H1 (cell line): ENCODE data around the gene CTCF. TPM values are rescaled to one million over a fixed set of nuclear protein-coding genes. Genes with fewer than 3 reads are reported as not detected.

ENCODE experiments used
- CTCF ChIA-PET: fragments of 300-600 bp; sonication (Branson Sonifier 250); formaldehyde crosslinking; loops from one replicate; lab custom pipeline; 2021; ENCODE audit not compliant: partially characterized antibody; lab: Charles Lee
- POLR2A ChIA-PET: fragments of 300-600 bp; sonication (Branson Sonifier 250); formaldehyde crosslinking; loops from one replicate; lab custom pipeline; 2021; ENCODE audit warnings: inconsistent platforms; ENCODE audit not compliant: partially characterized antibody; lab: Charles Lee
- DNase-seq, 2 experiments: peaks; one replicate each; pipeline versions ENCODE4 v3.0.0 to v3.0.0-alpha.2; 2010 to 2022; ENCODE audit warnings: low spot score in 2 of 2, low read depth in 1 of 2, mixed read lengths in 1 of 2
- FAIRE-seq: peaks from 2 replicates; lab custom pipeline; 2011; peaks lifted over from hg19 to GRCh38; lab: Jason Lieb, UNC
- H2AFZ ChIP-seq: 2 replicates; pipeline ENCODE4 v1.8.1; 2012; ENCODE audit warnings: low read length, inconsistent platforms
- H2AK5ac ChIP-seq: 2 replicates; pipeline ENCODE4 v1.6.1; 2013; ENCODE audit warnings: low read depth, low read length
- H2BK120ac ChIP-seq: replicated peaks from 2 replicates; pipeline ENCODE3; 2013; ENCODE audit warnings: low read depth, low read length, inconsistent platforms
- H2BK12ac ChIP-seq: 2 replicates; pipeline ENCODE4 v1.6.1; 2013; ENCODE audit warnings: low read depth, low read length
- H2BK15ac ChIP-seq: 2 replicates; pipeline ENCODE4 v1.6.1; 2013; ENCODE audit warnings: low read length
- H2BK20ac ChIP-seq: 2 replicates; pipeline ENCODE4 v1.6.1; 2013; ENCODE audit warnings: low read length
- H2BK5ac ChIP-seq: 2 replicates; pipeline ENCODE4 v1.6.1; 2013; ENCODE audit warnings: low read depth, low read length
- H3K14ac ChIP-seq: 2 replicates; pipeline ENCODE4 v1.6.1; 2013; ENCODE audit warnings: inconsistent platforms; ENCODE audit not compliant: insufficient read length
- H3K18ac ChIP-seq: 2 replicates; pipeline ENCODE4 v1.6.1; 2013; ENCODE audit warnings: low read length; ENCODE audit errors: extremely low read depth
- H3K23ac ChIP-seq: 2 replicates; pipeline ENCODE4 v1.6.1; 2013; ENCODE audit warnings: inconsistent platforms; ENCODE audit not compliant: insufficient read length
- H3K23me2 ChIP-seq: 2 replicates; pipeline ENCODE4 v1.6.1; 2013; ENCODE audit warnings: low read depth, low read length
- H3K27ac ChIP-seq: 2 replicates; pipeline ENCODE4 v1.6.1; 2011; ENCODE audit warnings: low read depth, low read length, inconsistent platforms
- H3K27me3 ChIP-seq, 4 experiments: replicated peaks in 1 of 4; 1 replicate in 1 of 4; 2 replicates in 3 of 4; pipeline versions ENCODE4 v1.6.1 to v1.8.1; 2011 to 2013; ENCODE audit warnings: low read length in 3 of 4, mild to moderate bottlenecking in 3 of 4, inconsistent platforms in 2 of 4, mixed read lengths in 2 of 4, moderate library complexity in 1 of 4; ENCODE audit not compliant: control insufficient read depth in 3 of 4, insufficient read depth in 3 of 4; ENCODE audit errors: extremely low read depth in 1 of 4
- H3K36me3 ChIP-seq, 4 experiments: 2 replicates each; pipeline versions ENCODE4 v1.6.1 to v1.8.1; 2011 to 2013; ENCODE audit warnings: mild to moderate bottlenecking in 4 of 4, low read length in 3 of 4, moderate library complexity in 2 of 4, control low read depth in 1 of 4, inconsistent platforms in 1 of 4; ENCODE audit not compliant: insufficient read depth in 4 of 4, control insufficient read depth in 2 of 4
- H3K4ac ChIP-seq: replicated peaks from 2 replicates; pipeline ENCODE3; 2013; ENCODE audit warnings: low read length, low read depth, mixed read lengths, inconsistent platforms; ENCODE audit not compliant: insufficient read length
- H3K4me1 ChIP-seq, 4 experiments: replicated peaks in 1 of 4; 1 replicate in 1 of 4; 2 replicates in 3 of 4; pipeline versions ENCODE4 v1.6.1 to v1.8.1; 2011 to 2013; ENCODE audit warnings: low read length in 3 of 4, inconsistent platforms in 2 of 4, mixed read lengths in 1 of 4; ENCODE audit not compliant: insufficient read depth in 4 of 4, control insufficient read depth in 3 of 4
- H3K4me2 ChIP-seq, 2 experiments: 2 replicates each; pipeline versions ENCODE4 v1.6.1 to v1.8.1; 2011 to 2013; ENCODE audit warnings: low read depth in 2 of 2, low read length in 2 of 2, control low read depth in 1 of 2, inconsistent platforms in 1 of 2, mild to moderate bottlenecking in 1 of 2; ENCODE audit not compliant: insufficient read depth in 1 of 2
- H3K4me3 ChIP-seq, 4 experiments: fragments of 200-600, 300-600 bp in 1 of 4; sonication (generic), shearing (Covaris generic), sonication (Bioruptor Twin) in 1 of 4; 2 replicates each; pipeline versions ENCODE4 v1.5.1 to v1.8.1; 2011 to 2016; ENCODE audit warnings: low read length in 4 of 4, low read depth in 3 of 4, control low read depth in 2 of 4, inconsistent platforms in 2 of 4, mild to moderate bottlenecking in 2 of 4, mixed read lengths in 1 of 4, moderate library complexity in 1 of 4; ENCODE audit not compliant: insufficient read depth in 2 of 4; ENCODE audit errors: extremely low read depth in 1 of 4
- H3K56ac ChIP-seq: replicated peaks from 2 replicates; pipeline ENCODE3; 2013; ENCODE audit warnings: low read depth, mild to moderate bottlenecking, mixed read lengths, low read length, inconsistent platforms; ENCODE audit not compliant: insufficient read length
- H3K79me1 ChIP-seq: 2 replicates; pipeline ENCODE4 v1.6.1; 2013; ENCODE audit warnings: low read depth, low read length, control low read depth
- H3K79me2 ChIP-seq, 2 experiments: 2 replicates each; pipeline versions ENCODE4 v1.6.1 to v1.8.1; 2012 to 2013; ENCODE audit warnings: low read length in 2 of 2, mild to moderate bottlenecking in 2 of 2, inconsistent platforms in 1 of 2; ENCODE audit not compliant: insufficient read depth in 2 of 2, control insufficient read depth in 1 of 2
- H3K9ac ChIP-seq, 4 experiments: replicated peaks in 1 of 4; 1 replicate in 1 of 4; 2 replicates in 3 of 4; pipeline versions ENCODE4 v1.6.1 to v1.8.1; 2011 to 2013; ENCODE audit warnings: low read depth in 3 of 4, low read length in 3 of 4, control low read depth in 2 of 4, mild to moderate bottlenecking in 2 of 4, moderate library complexity in 2 of 4, inconsistent platforms in 1 of 4; ENCODE audit errors: extremely low read depth in 1 of 4
- H3K9me3 ChIP-seq, 2 experiments: 2 replicates each; pipeline versions ENCODE4 v1.6.1 to v1.8.1; 2012 to 2013; ENCODE audit warnings: mild to moderate bottlenecking in 2 of 2, moderate library complexity in 2 of 2, control low read depth in 1 of 2, inconsistent platforms in 1 of 2, low read depth in 1 of 2, low read length in 1 of 2, mixed read lengths in 1 of 2; ENCODE audit not compliant: insufficient read depth in 2 of 2
- H4K20me1 ChIP-seq, 2 experiments: replicated peaks in 1 of 2; 2 replicates each; pipeline versions ENCODE3 to v1.8.1; 2011 to 2013; ENCODE audit warnings: inconsistent platforms in 2 of 2, low read length in 2 of 2, mild to moderate bottlenecking in 1 of 2; ENCODE audit not compliant: insufficient read depth in 2 of 2, control insufficient read depth in 1 of 2
- H4K5ac ChIP-seq: 2 replicates; pipeline ENCODE4 v1.6.1; 2013; ENCODE audit warnings: low read length, low read depth, mixed read lengths, inconsistent platforms; ENCODE audit not compliant: insufficient read length
- H4K8ac ChIP-seq: 2 replicates; pipeline ENCODE4 v1.8.0; 2013; ENCODE audit warnings: mild to moderate bottlenecking, moderate library complexity, low read length, inconsistent platforms; ENCODE audit not compliant: insufficient read depth; ENCODE audit errors: extremely low read depth
- H4K91ac ChIP-seq: replicated peaks from 2 replicates; pipeline ENCODE3; 2013; ENCODE audit warnings: low read length, mixed read lengths, inconsistent platforms; ENCODE audit not compliant: insufficient read length
- BCL11A ChIP-seq, 2 experiments: IDR thresholded peaks; one replicate each; pipeline ENCODE4 v1.6.1; 2011; ENCODE audit warnings: low read depth in 2 of 2, low read length in 2 of 2, mild to moderate bottlenecking in 2 of 2
- CREB1 ChIP-seq: IDR thresholded peaks from 2 replicates; pipeline ENCODE4 v1.6.1; 2012; ENCODE audit warnings: inconsistent platforms
- FOSL1 ChIP-seq: IDR thresholded peaks from 2 replicates; pipeline ENCODE4 v1.6.1; 2011; ENCODE audit warnings: mild to moderate bottlenecking, low read depth, low read length, moderate library complexity; ENCODE audit not compliant: insufficient read depth
- GTF2F1 ChIP-seq: IDR thresholded peaks from 2 replicates; pipeline ENCODE4 v1.6.1; 2012; ENCODE audit warnings: low read depth, low read length, improper control_type of control experiment, borderline replicate concordance
- HDAC2 ChIP-seq, 2 experiments: fragments of 300-600 bp in 1 of 2; sonication (generic) in 1 of 2; IDR thresholded peaks; 2 replicates each; pipeline ENCODE4 v1.6.1; 2011 to 2012; ENCODE audit warnings: low read depth in 2 of 2, low read length in 2 of 2, mild to moderate bottlenecking in 2 of 2, moderate library complexity in 2 of 2, borderline replicate concordance in 1 of 2, inconsistent platforms in 1 of 2
- NRF1 ChIP-seq: IDR thresholded peaks from 2 replicates; pipeline ENCODE4 v1.6.1; 2011; ENCODE audit warnings: mild to moderate bottlenecking, low read depth, low read length, improper control_type of control experiment
- SAP30 ChIP-seq: fragments of 300-600 bp; sonication (generic); IDR thresholded peaks from 2 replicates; pipeline ENCODE4 v1.7.1; 2012; ENCODE audit warnings: low read length, moderate library complexity, mild to moderate bottlenecking, inconsistent platforms; ENCODE audit not compliant: insufficient read depth, insufficient replicate concordance
- SP4 ChIP-seq: IDR thresholded peaks from 2 replicates; pipeline ENCODE4 v1.6.1; 2012; ENCODE audit warnings: low read length, inconsistent platforms
- WGBS, 2 experiments: shearing (Covaris generic) in 1 of 2; methylation state at CpG; one replicate each; pipeline versions ENCODE4 v1.1.6 to v1.1.7; 2013 to 2015; ENCODE audit warnings: low lambda C conversion rate in 2 of 2, mixed read lengths in 2 of 2, inconsistent platforms in 1 of 2, low coverage in 1 of 2, missing lambda C conversion rate in 1 of 2; ENCODE audit not compliant: insufficient replicate concordance in 2 of 2, insufficient coverage in 1 of 2, insufficient read length in 1 of 2; ENCODE audit errors: extremely low coverage in 1 of 2, missing lambda C conversion rate in 1 of 2; 5-methylcytosine and 5-hydroxymethylcytosine counted together
- polyA plus RNA-seq, 7 experiments: library from polyadenylated mRNA; depleted of rRNA in 3 of 7; stranded (reverse) in 5 of 7; unstranded in 2 of 7; fragments of >200 nt in 5 of 7; fragments of 200-250 nt in 2 of 7; gene quantifications; 1 replicate in 5 of 7; 2 replicates in 1 of 7; 4 replicates in 1 of 7; pipeline versions ENCODE4 v1.2.1 to v1.2.3, GENCODE V29; 2011 to 2013; ENCODE audit warnings: missing spikeins in 2 of 7, mixed read lengths in 2 of 7
- total RNA-seq: library from RNA; stranded (reverse); fragmentation: NEBNext Ultra II Directional; extraction: Animal tissue kit (Norgen Biotek cat#: 25700); gene quantifications from 2 replicates; pipeline ENCODE4 v1.2.1, GENCODE V29; 2021
- TF ChIP-seq, protein P1 (sequence below): IDR thresholded peaks from 2 replicates; pipeline ENCODE4 v1.6.1; 2012; ENCODE audit warnings: low read length, inconsistent platforms

Gene CTCF
- total and polyA plus RNA-seq, 2 of the 8 experiments (the other 6 are each of a cell fraction or from before 2014, with no cell fraction given), result 32.4 to 66.0 TPM

GRCh38 chr16:67562918-67563707 lies 787 bp downstream of the CTCF start:
- H4K91ac ChIP-seq, result peak overlapping the region; percentile 99
- H4K5ac ChIP-seq, result peak overlapping the region; percentile 96
- no peaks in the 10 kb centered on the region for H3K27me3 ChIP-seq
- no peak overlapping the region; the same call in 1 of the 2 replicates for H2BK12ac ChIP-seq
- H3K14ac ChIP-seq, result no peak overlapping the region
- WGBS, 2 experiments, result 1% methylated on average over 78 of the region's 96 CpGs; no CpG with 5 or more reads in 1 of the 2 experiments
- peaks cover 0 to 2% of the 10 kb centered on the region in 2 experiments for H4K20me1 ChIP-seq
- no peak overlapping the region for H2BK20ac ChIP-seq
- peak overlapping the region; percentile 85 for H3K4ac ChIP-seq
- no peaks in the 10 kb centered on the region for H3K36me3 ChIP-seq
- peak overlapping the region; percentile 98 for H2BK5ac ChIP-seq
- peaks cover 3% of the 10 kb centered on the region for H3K23me2 ChIP-seq
- peak overlapping the region; percentile 92 for H3K18ac ChIP-seq
- peak overlapping the region; percentile 97 to 100 (median 99) for H3K9ac ChIP-seq
- H2AK5ac ChIP-seq, result no peak overlapping the region
- no peak overlapping the region; the same call in 1 of the 2 replicates for H2AFZ ChIP-seq
- FAIRE-seq, result no peak
- H3K79me2 ChIP-seq, result peaks cover 16 to 68% of the 10 kb centered on the region in 2 experiments
- CTCF ChIA-PET, result interaction anchor here (0.7 to 10.4 kb wide), 13 partner anchors 9 to 101 kb away, joined by 3 to 108 read pairs (median 7); partner anchors contain the start of gene ATP6V0D1
- peak overlapping the region; percentile 99 for H4K8ac ChIP-seq
- peak in 1 of 2 experiments; percentile 76 for DNase-seq
- POLR2A ChIA-PET, result interaction anchor here (0.5 to 8.4 kb wide), 28 partner anchors 9 to 304 kb away, joined by 3 to 105 read pairs (median 5); partner anchors contain the start of genes ACD, ATP6V0D1, CARMIL2 and PARD6A
- peak overlapping the region; percentile 98 for H3K27ac ChIP-seq
- peaks cover 10% of the 10 kb centered on the region for H3K79me1 ChIP-seq
- H3K4me3 ChIP-seq, result peak overlapping the region; percentile 76 to 94 (median 79)
- peaks cover 0 to 7% (median 1%) of the 10 kb centered on the region in 4 experiments; a peak in 4 of 7 replicates for H3K4me1 ChIP-seq
- no peak overlapping the region for H2BK120ac ChIP-seq
- H3K9me3 ChIP-seq, result no peaks in the 10 kb centered on the region
- H3K23ac ChIP-seq, result no peak overlapping the region
- peak overlapping the region; percentile 98 for H3K56ac ChIP-seq
- no peak overlapping the region for H2BK15ac ChIP-seq
- peak overlapping the region; percentile 76 for H3K4me2 ChIP-seq
- TF ChIP-seq HDAC2 (IDR thresholded peaks at IDR 0.05; ENCODE audit: borderline replicate concordance in 1 of 2, low read depth in 2 of 2, low read length in 2 of 2), result no peak
- TF ChIP-seq GTF2F1, result peak; percentile 27; the same call in 1 of the 2 replicates
- no peak for TF ChIP-seq NRF1
- no peak for TF ChIP-seq SP4
- no peak for TF ChIP-seq FOSL1
- TF ChIP-seq CREB1, result 0 out of 2 replicates have a peak, but pooled peaks have one; percentile 46
- no peak for TF ChIP-seq SAP30
- no peak for TF ChIP-seq BCL11A (IDR thresholded peaks at IDR 0.05; ENCODE audit: low read depth in 2 of 2, low read length in 2 of 2)
- TF ChIP-seq, protein P1, sequence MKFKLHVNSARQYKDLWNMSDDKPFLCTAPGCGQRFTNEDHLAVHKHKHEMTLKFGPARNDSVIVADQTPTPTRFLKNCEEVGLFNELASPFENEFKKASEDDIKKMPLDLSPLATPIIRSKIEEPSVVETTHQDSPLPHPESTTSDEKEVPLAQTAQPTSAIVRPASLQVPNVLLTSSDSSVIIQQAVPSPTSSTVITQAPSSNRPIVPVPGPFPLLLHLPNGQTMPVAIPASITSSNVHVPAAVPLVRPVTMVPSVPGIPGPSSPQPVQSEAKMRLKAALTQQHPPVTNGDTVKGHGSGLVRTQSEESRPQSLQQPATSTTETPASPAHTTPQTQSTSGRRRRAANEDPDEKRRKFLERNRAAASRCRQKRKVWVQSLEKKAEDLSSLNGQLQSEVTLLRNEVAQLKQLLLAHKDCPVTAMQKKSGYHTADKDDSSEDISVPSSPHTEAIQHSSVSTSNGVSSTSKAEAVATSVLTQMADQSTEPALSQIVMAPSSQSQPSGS, result no peak
